ENCODE results near the gene WBP2.

WBP2 gene

GRCh38 chr17:75837899-75838298 is 17.2 kb downstream of the WBP2 start:
- H3K9ac ChIP-seq (ENCODE audit: low read length), result no peak overlapping the region
- no peak overlapping the region for H3K27ac ChIP-seq (ENCODE audit: low read depth, low read length)

GRCh38 chr17:75836605-75837004 is 18.5 kb downstream of the WBP2 start:
- no peak overlapping the region for H3K4me3 ChIP-seq (ENCODE audit: insufficient read depth, low read length, poor library complexity, severe bottlenecking)
- no peaks in the 10 kb centered on the region for H3K36me3 ChIP-seq (ENCODE audit: low read length)
- H2AFZ ChIP-seq (ENCODE audit: low read depth, low read length, severe bottlenecking), result no peak overlapping the region
- no peak overlapping the region for H3K9ac ChIP-seq (ENCODE audit: low read length)
- TF ChIP-seq CTCF (IDR thresholded peaks at IDR 0.05; ENCODE audit: insufficient read depth, low read length, poor library complexity, severe bottlenecking) (no peak), EZH2phosphoT487 (conservative IDR thresholded peaks at IDR 0.05; ENCODE audit: low read length) (no peak)
- H3K27ac ChIP-seq (ENCODE audit: low read depth, low read length), result no peak overlapping the region
- H3K9me3 ChIP-seq (ENCODE audit: insufficient read depth, low read length), result no peaks in the 10 kb centered on the region
- H3K4me2 ChIP-seq (ENCODE audit: low read depth, low read length, poor library complexity, severe bottlenecking), result no peak overlapping the region
- no peaks in the 10 kb centered on the region for H3K9me2 ChIP-seq (replicated peaks; ENCODE audit: insufficient read depth, low read length)
- H3F3A ChIP-seq (ENCODE audit: insufficient read depth), result no peaks in the 10 kb centered on the region
- H3K27me3 ChIP-seq (ENCODE audit: low read length), result no peaks in the 10 kb centered on the region
- H3K79me2 ChIP-seq (ENCODE audit: insufficient read depth, low read length), result no peaks in the 10 kb centered on the region
- H4K20me1 ChIP-seq (ENCODE audit: low read depth, low read length), result no peaks in the 10 kb centered on the region

More at GRCh38 chr17:75837899-75838298, 17.2 kb downstream of the WBP2 start:
- H3K9me2 ChIP-seq (replicated peaks; ENCODE audit: insufficient read depth, low read length), result no peaks in the 10 kb centered on the region
- no peak for TF ChIP-seq CTCF (IDR thresholded peaks at IDR 0.05; ENCODE audit: insufficient read depth, low read length, poor library complexity, severe bottlenecking)
- TF ChIP-seq EZH2phosphoT487 (conservative IDR thresholded peaks at IDR 0.05; ENCODE audit: low read length), result no peak
- no peaks in the 10 kb centered on the region for H3K79me2 ChIP-seq (ENCODE audit: insufficient read depth, low read length)
- H2AFZ ChIP-seq (ENCODE audit: low read depth, low read length, severe bottlenecking), result no peak overlapping the region
- no peaks in the 10 kb centered on the region for H4K20me1 ChIP-seq (ENCODE audit: low read depth, low read length)
- no peak overlapping the region for H3K4me2 ChIP-seq (ENCODE audit: low read depth, low read length, poor library complexity, severe bottlenecking)
- H3K4me3 ChIP-seq (ENCODE audit: insufficient read depth, low read length, poor library complexity, severe bottlenecking), result no peak overlapping the region
- H3K9me3 ChIP-seq (ENCODE audit: insufficient read depth, low read length), result no peaks in the 10 kb centered on the region
- H3K27me3 ChIP-seq (ENCODE audit: low read length), result no peaks in the 10 kb centered on the region
- H3K36me3 ChIP-seq (ENCODE audit: low read length), result no peaks in the 10 kb centered on the region
- H3F3A ChIP-seq (ENCODE audit: insufficient read depth), result no peaks in the 10 kb centered on the region

- H4K20me1 ChIP-seq (ENCODE audit: low read depth, low read length), result no peaks in the 10 kb centered on the region
- no peak overlapping the region for H3K27ac ChIP-seq (ENCODE audit: low read depth, low read length)
These were observed 19.5 kb downstream of the WBP2 start for GRCh38 chr17:75835654-75835987.

More at GRCh38 chr17:75835654-75835987, 19.5 kb downstream of the WBP2 start:
- Histone ChIP-seq H3K9me3 (ENCODE audit: insufficient read depth, low read length) (no peaks in the 10 kb centered on the region), H3K4me2 (ENCODE audit: low read depth, low read length, poor library complexity, severe bottlenecking) (no peak overlapping the region), H2AFZ (ENCODE audit: low read depth, low read length, severe bottlenecking) (no peak overlapping the region), H3K36me3 (ENCODE audit: low read length) (no peaks in the 10 kb centered on the region), H3K9ac (ENCODE audit: low read length) (no peak overlapping the region), H3K79me2 (ENCODE audit: insufficient read depth, low read length) (no peaks in the 10 kb centered on the region), H3K9me2 (replicated peaks; ENCODE audit: insufficient read depth, low read length) (no peaks in the 10 kb centered on the region), H3K4me3 (ENCODE audit: insufficient read depth, low read length, poor library complexity, severe bottlenecking) (no peak overlapping the region), H3K27me3 (ENCODE audit: low read length) (no peaks in the 10 kb centered on the region), H3F3A (ENCODE audit: insufficient read depth) (no peaks in the 10 kb centered on the region)
- TF ChIP-seq EZH2phosphoT487 (conservative IDR thresholded peaks at IDR 0.05; ENCODE audit: low read length) (no peak), CTCF (IDR thresholded peaks at IDR 0.05; ENCODE audit: insufficient read depth, low read length, poor library complexity, severe bottlenecking) (no peak)
